T-helper 1 cell treated with Interleukin-12 subunit alpha and Interleukin-12 subunit beta and Interleukin-4 antibody, amounts not matched to agents 30 μg/mL and 1 μg/mL, for 36 hours (primary cell): Measurements from ENCODE around the gene WFDC1.
A peak's percentile ranks its signal among the peaks of the same experiment; 100 is the strongest.

Experiments
- H3K27ac Mint-ChIP-seq: one replicate; pipeline ENCODE4 v1.8.0; 2021; ENCODE audit warnings: mild to moderate bottlenecking, mixed read lengths
- H3K27me3 Mint-ChIP-seq: one replicate; pipeline ENCODE4 v1.8.0; 2021; ENCODE audit warnings: low read depth, mixed read lengths
- H3K36me3 Mint-ChIP-seq: one replicate; pipeline ENCODE4 v1.8.0; 2021; ENCODE audit warnings: low read depth, mixed read lengths
- H3K4me1 Mint-ChIP-seq: one replicate; pipeline ENCODE4 v1.8.0; 2021; ENCODE audit warnings: low read depth, mixed read lengths
- H3K4me3 Mint-ChIP-seq: one replicate; pipeline ENCODE4 v1.8.0; 2021; ENCODE audit warnings: mild to moderate bottlenecking, moderate library complexity, mixed read lengths
- H3K9me3 Mint-ChIP-seq: one replicate; pipeline ENCODE4 v1.8.0; 2021; ENCODE audit warnings: mixed read lengths

The WFDC1 gene

GRCh38 chr16:84356591-84357116 lies 62.0 kb downstream of the WFDC1 start:
- Mint-ChIP-seq H3K27me3 (no peaks in the 10 kb centered on the region), H3K9me3 (no peaks in the 10 kb centered on the region), H3K4me3 (no peak overlapping the region), H3K4me1 (peaks cover 26% of the 10 kb centered on the region), H3K27ac (no peak overlapping the region), H3K36me3 (peaks cover 4% of the 10 kb centered on the region)

DNA sequence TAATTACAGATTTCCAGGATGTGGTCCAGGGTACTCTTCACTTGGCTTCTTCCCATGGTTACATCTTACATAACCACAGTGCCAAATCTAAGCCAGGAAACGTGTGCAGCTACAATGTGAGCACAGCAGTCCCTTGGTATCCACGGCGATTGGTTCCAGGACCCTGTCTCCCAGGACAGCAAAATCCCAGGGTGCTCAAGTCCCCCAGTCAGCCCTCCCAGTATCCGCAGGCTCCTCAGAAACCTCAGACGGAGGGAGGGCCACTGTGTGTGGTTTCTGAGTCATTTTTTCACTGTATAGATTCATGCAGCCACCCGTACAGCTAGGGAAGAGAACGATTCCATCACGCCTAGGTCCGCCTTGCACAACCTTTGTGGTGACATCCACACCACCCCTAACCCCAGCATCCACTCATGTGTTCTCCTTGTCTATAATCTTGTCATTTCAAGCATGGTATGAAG lies 62.5 kb downstream of the WFDC1 start:
- H3K27me3 Mint-ChIP-seq = no peaks in the 10 kb centered on the region
- no peak overlapping the region for H3K27ac Mint-ChIP-seq
- peaks cover 4% of the 10 kb centered on the region for H3K36me3 Mint-ChIP-seq
- peaks cover 26% of the 10 kb centered on the region for H3K4me1 Mint-ChIP-seq
- H3K4me3 Mint-ChIP-seq = no peak overlapping the region
- no peaks in the 10 kb centered on the region for H3K9me3 Mint-ChIP-seq

- Mint-ChIP-seq H3K27me3 (no peaks in the 10 kb centered on the region), H3K4me3 (no peak overlapping the region), H3K36me3 (peaks cover 4% of the 10 kb centered on the region), H3K27ac (no peak overlapping the region), H3K4me1 (peaks cover 26% of the 10 kb centered on the region), H3K9me3 (no peaks in the 10 kb centered on the region)
Observed at GRCh38 chr16:84358601-84359295, 64.1 kb downstream of the WFDC1 start.

- Mint-ChIP-seq H3K4me3 (no peak overlapping the region), H3K27ac (no peak overlapping the region), H3K27me3 (peaks cover 5% of the 10 kb centered on the region), H3K4me1 (peaks cover 26% of the 10 kb centered on the region), H3K9me3 (no peaks in the 10 kb centered on the region), H3K36me3 (peaks cover 4% of the 10 kb centered on the region)
Observed at GRCh38 chr16:84359326-84359725, 64.6 kb downstream of the WFDC1 start.

GRCh38 chr16:84360170-84360569 lies 65.5 kb downstream of the WFDC1 start:
- H3K36me3 Mint-ChIP-seq = peaks cover 4% of the 10 kb centered on the region
- no peaks in the 10 kb centered on the region for H3K9me3 Mint-ChIP-seq
- peaks cover 26% of the 10 kb centered on the region for H3K4me1 Mint-ChIP-seq
- peak overlapping the region; percentile 77 for H3K27ac Mint-ChIP-seq
- H3K27me3 Mint-ChIP-seq = peaks cover 6% of the 10 kb centered on the region
- peak overlapping the region; percentile 36 for H3K4me3 Mint-ChIP-seq

DNA sequence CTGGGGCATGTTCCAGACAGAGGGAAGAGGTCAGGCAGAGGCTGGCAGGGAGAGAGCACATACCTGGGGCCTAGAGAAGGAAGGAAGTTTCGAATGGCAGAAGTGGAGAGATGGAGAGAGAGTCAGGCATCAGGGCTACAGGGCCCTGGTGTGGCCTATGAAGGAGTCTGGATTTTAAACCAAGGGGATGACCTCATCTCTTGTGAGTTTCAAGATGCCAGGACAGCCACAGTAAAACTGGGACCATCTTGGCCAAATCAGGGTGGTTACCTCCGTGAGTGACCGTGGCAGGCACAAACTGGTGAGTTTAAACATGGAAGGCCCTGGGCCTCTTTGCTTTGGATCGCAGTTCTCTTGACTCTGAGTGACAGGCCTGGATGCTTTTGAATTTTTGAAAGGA lies 66.1 kb downstream of the WFDC1 start:
- peak overlapping the region; percentile 77 for H3K27ac Mint-ChIP-seq
- peaks cover 26% of the 10 kb centered on the region for H3K4me1 Mint-ChIP-seq
- peaks cover 6% of the 10 kb centered on the region for H3K27me3 Mint-ChIP-seq
- H3K4me3 Mint-ChIP-seq = no peak overlapping the region
- no peaks in the 10 kb centered on the region for H3K9me3 Mint-ChIP-seq
- peaks cover 4% of the 10 kb centered on the region for H3K36me3 Mint-ChIP-seq

DNA sequence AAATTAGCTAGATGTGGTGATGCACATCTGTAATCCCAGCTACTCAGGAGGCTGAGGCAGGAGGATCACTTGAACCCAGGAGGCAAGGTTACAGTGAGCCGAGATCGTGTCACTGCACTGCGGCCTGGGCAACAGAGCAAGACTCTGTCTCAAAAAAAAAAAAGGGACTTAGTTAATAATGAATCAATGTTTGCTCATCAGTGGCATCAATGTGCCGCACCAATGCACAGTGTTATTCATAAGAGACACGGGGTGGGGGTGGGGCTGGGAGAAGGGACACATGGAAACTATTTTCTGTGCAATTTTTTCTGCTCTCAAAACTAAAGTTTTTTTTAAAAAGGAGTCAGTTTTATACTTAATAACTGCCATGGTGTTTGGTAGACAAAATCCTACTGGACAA lies 66.9 kb downstream of the WFDC1 start:
- no peaks in the 10 kb centered on the region for H3K9me3 Mint-ChIP-seq
- peaks cover 13% of the 10 kb centered on the region for H3K27me3 Mint-ChIP-seq
- H3K4me1 Mint-ChIP-seq = peaks cover 26% of the 10 kb centered on the region
- no peak overlapping the region for H3K27ac Mint-ChIP-seq
- H3K4me3 Mint-ChIP-seq = no peak overlapping the region
- peaks cover 4% of the 10 kb centered on the region for H3K36me3 Mint-ChIP-seq

DNA sequence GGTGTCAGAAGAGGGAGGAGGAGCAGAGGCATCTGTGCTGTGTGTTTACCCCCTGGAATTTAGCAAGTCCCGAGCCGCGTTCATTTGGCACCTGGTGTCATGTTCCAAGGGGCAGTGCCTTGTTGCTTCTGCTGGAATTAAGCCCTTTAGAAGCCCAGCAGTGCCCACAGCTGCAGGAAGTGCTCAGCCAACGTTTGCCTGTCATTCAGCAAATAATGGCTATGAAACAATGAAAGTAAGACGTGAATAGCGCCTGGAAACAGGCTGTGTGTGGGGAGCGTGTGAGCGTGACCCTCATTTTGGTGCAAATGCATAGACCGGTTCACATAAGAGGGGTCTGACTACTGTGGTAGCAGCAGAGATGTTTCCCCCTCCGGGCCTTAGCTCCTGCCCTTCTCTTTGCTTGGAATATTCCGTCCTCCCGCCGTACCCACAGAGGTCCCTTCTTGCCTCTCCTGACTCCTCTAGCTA lies 67.8 kb downstream of the WFDC1 start:
- Mint-ChIP-seq H3K4me1 (peaks cover 27% of the 10 kb centered on the region), H3K9me3 (no peaks in the 10 kb centered on the region), H3K4me3 (no peak overlapping the region), H3K27ac (no peak overlapping the region), H3K27me3 (peaks cover 23% of the 10 kb centered on the region), H3K36me3 (peaks cover 4% of the 10 kb centered on the region)

DNA sequence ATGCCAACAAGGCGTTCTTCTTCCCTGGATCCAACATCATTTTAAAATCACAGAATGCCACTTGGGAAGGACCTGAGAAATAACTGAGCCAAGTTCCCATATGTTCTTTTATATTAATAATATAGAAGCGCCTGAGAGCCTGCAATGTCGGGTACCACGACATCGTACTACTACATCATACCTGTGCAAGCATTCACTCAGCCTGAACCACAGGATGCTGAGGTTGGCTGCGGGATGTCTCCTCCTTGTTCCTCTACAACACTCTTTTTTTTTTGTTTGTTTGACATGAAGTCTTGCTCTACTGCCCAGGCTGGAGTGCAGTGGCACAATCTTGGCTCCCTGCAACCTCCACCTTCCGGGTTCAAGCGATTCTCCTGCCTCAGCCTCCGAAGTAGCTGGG lies 71.5 kb downstream of the WFDC1 start:
- peaks cover 9% of the 10 kb centered on the region for H3K4me1 Mint-ChIP-seq
- H3K36me3 Mint-ChIP-seq = no peaks in the 10 kb centered on the region
- H3K4me3 Mint-ChIP-seq = no peak overlapping the region
- H3K9me3 Mint-ChIP-seq = no peaks in the 10 kb centered on the region
- H3K27me3 Mint-ChIP-seq = peaks cover 52% of the 10 kb centered on the region
- no peak overlapping the region for H3K27ac Mint-ChIP-seq

DNA sequence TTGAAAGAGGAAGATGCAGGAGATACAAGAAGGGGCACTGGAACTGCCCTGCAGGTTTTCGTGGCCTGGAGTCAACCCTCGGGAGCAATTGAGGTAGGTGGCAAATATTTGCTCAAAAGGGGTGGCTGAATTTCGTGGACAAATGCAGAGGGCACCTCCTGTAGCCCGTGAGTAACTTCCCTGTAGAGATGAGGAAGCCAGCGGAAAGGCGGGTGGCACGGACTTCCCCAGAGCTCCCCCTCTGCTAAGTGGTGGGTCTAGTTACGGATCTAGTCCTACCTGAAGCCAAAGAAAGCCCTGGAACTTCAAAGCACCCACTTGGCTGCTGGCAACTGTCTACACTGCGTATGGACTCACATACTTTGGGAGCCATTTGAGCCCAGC lies 72.6 kb downstream of the WFDC1 start:
- Mint-ChIP-seq H3K36me3 (no peaks in the 10 kb centered on the region), H3K27ac (no peak overlapping the region), H3K9me3 (no peaks in the 10 kb centered on the region), H3K4me3 (no peak overlapping the region), H3K4me1 (peaks cover 9% of the 10 kb centered on the region), H3K27me3 (peaks cover 57% of the 10 kb centered on the region)

- Mint-ChIP-seq H3K36me3 (no peaks in the 10 kb centered on the region), H3K27ac (no peak overlapping the region), H3K4me3 (no peak overlapping the region), H3K4me1 (peaks cover 9% of the 10 kb centered on the region), H3K9me3 (no peaks in the 10 kb centered on the region), H3K27me3 (peaks cover 57% of the 10 kb centered on the region)
Observed at GRCh38 chr16:84367750-84368307, 73.2 kb downstream of the WFDC1 start.

GRCh38 chr16:84368308-84368996 lies 73.8 kb downstream of the WFDC1 start, which contains the start of gene ATP2C2:
TSS of gene ATP2C2 (plus strand) at chr16:84368538. CDS start at chr16:84368616, 78 bp downstream.
- no peaks in the 10 kb centered on the region for H3K9me3 Mint-ChIP-seq
- H3K27ac Mint-ChIP-seq = no peak within 1 kb of the TSS
- peaks cover 58% of the 10 kb centered on the region for H3K27me3 Mint-ChIP-seq
- H3K4me1 Mint-ChIP-seq = peaks cover 9% of the 10 kb centered on the region
- H3K36me3 Mint-ChIP-seq = no peaks in the 10 kb centered on the region
- H3K4me3 Mint-ChIP-seq = no peak within 1 kb of the TSS

DNA sequence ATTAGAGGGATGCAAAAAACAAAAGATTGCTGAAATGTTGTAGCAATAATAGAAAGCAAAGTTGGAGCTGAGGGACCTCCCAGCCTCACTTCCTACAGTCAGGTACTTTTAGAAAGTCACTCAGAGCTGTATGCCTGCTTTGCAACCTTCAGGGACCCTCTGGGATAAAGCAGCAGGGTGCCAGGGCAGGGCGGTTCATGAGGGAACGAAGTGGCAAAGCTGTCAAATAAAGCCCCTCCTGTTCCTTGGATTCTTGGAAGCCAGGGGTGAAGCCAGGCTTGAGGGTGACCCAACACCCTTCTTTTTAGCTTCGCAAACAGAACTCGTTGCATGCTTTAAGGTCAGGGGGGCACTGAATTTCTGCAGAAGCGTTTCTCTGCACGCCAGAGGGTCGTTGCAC lies 74.4 kb downstream of the WFDC1 start:
- no peak overlapping the region for H3K4me3 Mint-ChIP-seq
- H3K27me3 Mint-ChIP-seq = peaks cover 62% of the 10 kb centered on the region
- no peaks in the 10 kb centered on the region for H3K36me3 Mint-ChIP-seq
- H3K9me3 Mint-ChIP-seq = no peaks in the 10 kb centered on the region
- H3K27ac Mint-ChIP-seq = no peak overlapping the region
- H3K4me1 Mint-ChIP-seq = peaks cover 9% of the 10 kb centered on the region

GRCh38 chr16:84369938-84370627 lies 75.4 kb downstream of the WFDC1 start:
- Mint-ChIP-seq H3K4me3 (no peak overlapping the region), H3K4me1 (peaks cover 9% of the 10 kb centered on the region), H3K36me3 (no peaks in the 10 kb centered on the region), H3K9me3 (no peaks in the 10 kb centered on the region), H3K27ac (no peak overlapping the region), H3K27me3 (peaks cover 64% of the 10 kb centered on the region)
